Measurements from ENCODE around the gene SNX32. TPM values are rescaled to one million over a fixed set of nuclear protein-coding genes. Genes with fewer than 3 reads are reported as not detected.
"Not testable (repeated sequence)": the region's sequence is repeated elsewhere in the genome, so short reads cannot be mapped to it uniquely, and the experiment has no call there.

SNX32 gene
- total RNA-seq, 2 donors from 2014 or later, result 1.5 to 4.3 TPM

GRCh38 chr11:65891219-65892136 lies 57.7 kb downstream of the SNX32 start:
- peaks cover 5% of the 10 kb centered on the region for H3K36me3 Mint-ChIP-seq (ENCODE audit: low read depth)
- H3K9me3 Mint-ChIP-seq, result no peaks in the 10 kb centered on the region
- Histone ChIP-seq H3K27ac (ENCODE audit: low read depth, low read length) (no peak overlapping the region), H3K4me3 (ENCODE audit: low read length) (peak overlapping the region; percentile 85), H3K9ac (ENCODE audit: extremely low read depth, low read length, poor library complexity, severe bottlenecking) (peak overlapping the region; percentile 59), H3K4me1 (ENCODE audit: control insufficient read depth, insufficient read depth, low read length) (no peaks in the 10 kb centered on the region), H3K27me3 (ENCODE audit: control insufficient read depth, insufficient read depth, low read length, poor library complexity, severe bottlenecking) (no peaks in the 10 kb centered on the region), H3K36me3 (ENCODE audit: control insufficient read depth, insufficient read depth, low read length) (no peaks in the 10 kb centered on the region), H3K9me3 (ENCODE audit: control insufficient read depth, low read length) (no peaks in the 10 kb centered on the region)
- peak; percentile 81 for DNase-seq
- peaks cover 35% of the 10 kb centered on the region for H3K4me1 Mint-ChIP-seq
- peak; percentile 62 for TF ChIP-seq CTCF (conservative IDR thresholded peaks at IDR 0.05)
- H3K27ac Mint-ChIP-seq, result no peak overlapping the region
- H3K4me3 Mint-ChIP-seq, result peak overlapping the region; percentile 96
- 7 to 18% methylated on average over 22 to 57 of the region's 57 CpGs for WGBS, 2 experiments (ENCODE audit: insufficient coverage in 1 of 2, insufficient read length in 1 of 2)
- peaks cover 24% of the 10 kb centered on the region for H3K27me3 Mint-ChIP-seq (ENCODE audit: insufficient read depth)

GRCh38 chr11:65892137-65892540 lies 58.4 kb downstream of the SNX32 start:
- H3K27me3 ChIP-seq (ENCODE audit: control insufficient read depth, insufficient read depth, low read length, poor library complexity, severe bottlenecking); DNase-seq; H3K9ac ChIP-seq (ENCODE audit: extremely low read depth, low read length, poor library complexity, severe bottlenecking); H3K9me3 Mint-ChIP-seq; H3K9me3 ChIP-seq (ENCODE audit: control insufficient read depth, low read length); H3K27ac ChIP-seq (ENCODE audit: low read depth, low read length); H3K36me3 ChIP-seq (ENCODE audit: control insufficient read depth, insufficient read depth, low read length); H3K4me1 ChIP-seq (ENCODE audit: control insufficient read depth, insufficient read depth, low read length); H3K36me3 Mint-ChIP-seq (ENCODE audit: low read depth): not testable (repeated sequence)
- Mint-ChIP-seq H3K4me3 (peak overlapping the region; percentile 96), H3K27me3 (ENCODE audit: insufficient read depth) (peaks cover 30% of the 10 kb centered on the region), H3K4me1 (peaks cover 28% of the 10 kb centered on the region), H3K27ac (peak overlapping the region; percentile 69)
- H3K4me3 ChIP-seq (ENCODE audit: low read length), result peak overlapping the region; percentile 85
- WGBS, 2 experiments (ENCODE audit: insufficient coverage in 1 of 2, insufficient read length in 1 of 2), result 91 to 92% methylated on average over 2 to 5 of the region's 5 CpGs

GRCh38 chr11:65892661-65893317 lies 59.0 kb downstream of the SNX32 start:
- H3K4me1 Mint-ChIP-seq, result peaks cover 26% of the 10 kb centered on the region
- H3K36me3 Mint-ChIP-seq (ENCODE audit: low read depth), result no peaks in the 10 kb centered on the region
- DNase-seq, result no peak
- H3K27ac Mint-ChIP-seq, result peak overlapping the region; percentile 69
- peaks cover 36% of the 10 kb centered on the region for H3K27me3 Mint-ChIP-seq (ENCODE audit: insufficient read depth)
- H3K36me3 ChIP-seq (ENCODE audit: control insufficient read depth, insufficient read depth, low read length), result no peaks in the 10 kb centered on the region
- H3K4me3 Mint-ChIP-seq, result peak overlapping the region; percentile 96
- WGBS, 2 experiments (ENCODE audit: insufficient coverage in 1 of 2, insufficient read length in 1 of 2), result 92 to 94% methylated on average over 5 to 10 of the region's 10 CpGs
- no peak overlapping the region for H3K9ac ChIP-seq (ENCODE audit: extremely low read depth, low read length, poor library complexity, severe bottlenecking)
- no peaks in the 10 kb centered on the region for H3K27me3 ChIP-seq (ENCODE audit: control insufficient read depth, insufficient read depth, low read length, poor library complexity, severe bottlenecking)
- H3K9me3 ChIP-seq (ENCODE audit: control insufficient read depth, low read length), result no peaks in the 10 kb centered on the region
- no peak overlapping the region for H3K27ac ChIP-seq (ENCODE audit: low read depth, low read length)
- no peaks in the 10 kb centered on the region for H3K4me1 ChIP-seq (ENCODE audit: control insufficient read depth, insufficient read depth, low read length)
- no peak for TF ChIP-seq CTCF (conservative IDR thresholded peaks at IDR 0.05)
- no peak overlapping the region for H3K4me3 ChIP-seq (ENCODE audit: low read length)
- no peaks in the 10 kb centered on the region for H3K9me3 Mint-ChIP-seq
